GM12875 (cell line): ENCODE results near the gene CACNA1G.

Source experiments
- H3K4me3 ChIP-seq: one replicate; pipeline ENCODE4 v1.5.1; 2011; ENCODE audit warnings: low read depth, low read length, control low read depth
- CTCF ChIP-seq: IDR thresholded peaks from 2 replicates; pipeline ENCODE4 v1.5.1; 2011; ENCODE audit warnings: low read depth, mild to moderate bottlenecking, control low read depth, inconsistent platforms, low read length, moderate library complexity, borderline replicate concordance; ENCODE audit not compliant: insufficient read depth

Gene CACNA1G

GRCh38 chr17:50523208-50523607, 37.3 kb upstream of the CACNA1G start:
- TF ChIP-seq CTCF = no peak
- H3K4me3 ChIP-seq = no peak overlapping the region

GRCh38 chr17:50524838-50525237, 35.7 kb upstream of the CACNA1G start:
- H3K4me3 ChIP-seq = no peak overlapping the region
- TF ChIP-seq CTCF = no peak

GRCh38 chr17:50527155-50527762, 33.3 kb upstream of the CACNA1G start:
- no peak overlapping the region for H3K4me3 ChIP-seq
- TF ChIP-seq CTCF = no peak

- no peak for TF ChIP-seq CTCF
- H3K4me3 ChIP-seq = no peak overlapping the region
Measured at GRCh38 chr17:50527949-50528474, 32.5 kb upstream of the CACNA1G start.

- TF ChIP-seq CTCF = no peak
- H3K4me3 ChIP-seq = no peak overlapping the region
Measured at GRCh38 chr17:50529849-50530248, 30.7 kb upstream of the CACNA1G start.

- TF ChIP-seq CTCF = no peak
- no peak overlapping the region for H3K4me3 ChIP-seq
Measured at GRCh38 chr17:50531428-50532025, 29.0 kb upstream of the CACNA1G start.

- H3K4me3 ChIP-seq = no peak within 1 kb of the TSS
Measured at GRCh38 chr17:50532452-50533024, 28.0 kb upstream of the CACNA1G start, which contains the start of gene EPN3. Gene EPN3 (plus strand): TSS chr17:50532735. CDS start chr17:50536557, 3,822 bp downstream.

More at GRCh38 chr17:50532452-50533024, 28.0 kb upstream of the CACNA1G start, which contains the start of gene EPN3:
- no peak for TF ChIP-seq CTCF
